ENCODE results near the gene PIGT.

The PIGT gene

DNA sequence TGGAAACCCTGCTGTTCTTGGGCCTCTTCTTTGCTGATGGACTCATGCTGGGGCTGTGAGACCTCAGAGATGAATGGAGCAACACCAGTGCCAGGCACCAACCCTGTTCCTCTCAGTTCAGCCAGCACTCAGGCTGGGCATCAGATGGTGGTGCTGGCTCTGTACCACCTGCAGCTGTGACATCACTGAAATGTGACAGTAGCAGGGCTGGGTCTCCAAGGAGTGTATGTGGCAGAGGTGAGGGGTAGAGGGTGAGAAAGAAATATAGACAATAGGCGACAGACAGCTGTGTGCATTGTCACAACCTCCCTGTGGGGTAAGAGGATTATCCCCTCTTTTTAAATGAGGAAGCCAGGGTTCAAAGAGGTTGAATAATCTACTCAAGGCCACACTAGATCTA is 37.8 kb upstream of the PIGT start, which contains the start of gene TP53TG5:
TSS of gene TP53TG5 (minus strand) at position 135 of the 400 bp plus-strand sequence. CDS start at position 46, 89 bp downstream.
- TF ChIP-seq, protein P1, sequence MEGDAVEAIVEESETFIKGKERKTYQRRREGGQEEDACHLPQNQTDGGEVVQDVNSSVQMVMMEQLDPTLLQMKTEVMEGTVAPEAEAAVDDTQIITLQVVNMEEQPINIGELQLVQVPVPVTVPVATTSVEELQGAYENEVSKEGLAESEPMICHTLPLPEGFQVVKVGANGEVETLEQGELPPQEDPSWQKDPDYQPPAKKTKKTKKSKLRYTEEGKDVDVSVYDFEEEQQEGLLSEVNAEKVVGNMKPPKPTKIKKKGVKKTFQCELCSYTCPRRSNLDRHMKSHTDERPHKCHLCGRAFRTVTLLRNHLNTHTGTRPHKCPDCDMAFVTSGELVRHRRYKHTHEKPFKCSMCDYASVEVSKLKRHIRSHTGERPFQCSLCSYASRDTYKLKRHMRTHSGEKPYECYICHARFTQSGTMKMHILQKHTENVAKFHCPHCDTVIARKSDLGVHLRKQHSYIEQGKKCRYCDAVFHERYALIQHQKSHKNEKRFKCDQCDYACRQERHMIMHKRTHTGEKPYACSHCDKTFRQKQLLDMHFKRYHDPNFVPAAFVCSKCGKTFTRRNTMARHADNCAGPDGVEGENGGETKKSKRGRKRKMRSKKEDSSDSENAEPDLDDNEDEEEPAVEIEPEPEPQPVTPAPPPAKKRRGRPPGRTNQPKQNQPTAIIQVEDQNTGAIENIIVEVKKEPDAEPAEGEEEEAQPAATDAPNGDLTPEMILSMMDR (IDR thresholded peaks at IDR 0.05; ENCODE audit: control insufficient read depth, insufficient read depth, low read depth, low read length, missing control alignments), result no peak
- H3K4me3 ChIP-seq (ENCODE audit: control insufficient read depth, low read depth, low read length), result no peak within 1 kb of the TSS
- DNase-seq (ENCODE audit: low read depth), result no peak

DNA sequence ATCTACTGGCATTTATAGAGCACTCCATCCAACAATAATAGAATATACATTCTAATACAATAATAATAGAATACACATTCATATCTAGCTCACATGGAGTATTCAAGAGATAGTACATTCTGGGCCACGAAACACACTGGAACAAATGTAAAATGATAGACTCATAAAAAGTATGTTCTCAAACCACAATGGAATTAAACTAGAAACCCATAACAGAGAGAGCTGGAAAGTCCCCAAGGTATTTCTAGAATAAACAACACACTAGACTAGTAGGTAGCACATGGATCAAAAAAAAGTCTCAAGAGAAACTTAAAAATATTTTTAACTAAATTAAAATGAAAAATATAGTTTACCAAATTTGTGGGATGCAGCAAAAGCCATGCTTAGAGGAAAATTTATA is 28.7 kb upstream of the PIGT start:
- no peak overlapping the region for H3K4me3 ChIP-seq (ENCODE audit: control insufficient read depth, low read depth, low read length)
- TF ChIP-seq, protein P1 (IDR thresholded peaks at IDR 0.05; ENCODE audit: control insufficient read depth, insufficient read depth, low read depth, low read length, missing control alignments), result no peak

DNA sequence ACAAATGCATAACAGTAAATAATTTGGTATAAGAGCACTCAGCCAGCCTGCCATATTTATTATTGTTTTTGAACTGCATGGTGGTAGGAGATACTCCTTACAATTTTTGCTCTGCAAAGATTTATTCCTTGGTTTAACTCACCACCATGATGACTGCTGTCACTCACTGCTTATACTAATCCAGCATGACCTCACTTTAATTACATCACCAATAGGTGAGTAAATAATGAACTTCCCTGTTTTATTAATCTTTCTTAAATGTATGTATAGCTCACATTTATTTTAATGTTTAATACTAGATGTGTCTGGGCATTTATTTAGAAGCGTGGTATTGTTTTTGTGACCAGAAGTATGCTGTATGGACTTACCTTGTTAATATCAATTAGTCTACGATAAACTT is 25.0 kb upstream of the PIGT start:
- H3K4me3 ChIP-seq (ENCODE audit: control insufficient read depth, low read depth, low read length), result no peak overlapping the region
- TF ChIP-seq, protein P1 (IDR thresholded peaks at IDR 0.05; ENCODE audit: control insufficient read depth, insufficient read depth, low read depth, low read length, missing control alignments), result no peak
- no peak for DNase-seq (ENCODE audit: low read depth)

More for the DNA sequence above, 28.7 kb upstream of the PIGT start:
- DNase-seq (ENCODE audit: low read depth), result no peak

DNA sequence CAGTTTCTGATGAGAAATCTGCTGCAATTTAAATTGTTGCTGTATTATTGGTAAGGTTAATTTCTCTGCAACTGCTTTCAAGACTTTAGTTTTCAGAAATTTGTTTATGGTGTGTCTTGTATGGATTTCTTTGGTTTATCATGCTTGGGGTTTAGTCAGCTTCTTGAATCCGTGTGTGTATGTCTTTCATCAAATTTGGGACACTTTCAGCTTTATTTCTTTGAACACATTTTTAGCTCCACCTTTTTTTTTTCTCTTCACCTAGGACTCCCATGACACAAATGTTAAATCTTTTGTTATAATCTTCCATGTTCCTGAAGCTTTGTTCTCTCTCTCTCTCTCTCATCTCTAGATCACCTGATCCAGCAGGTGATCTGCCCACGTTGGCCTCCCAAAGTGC is 24.4 kb upstream of the PIGT start:
- DNase-seq (ENCODE audit: low read depth), result no peak
- TF ChIP-seq, protein P1 (IDR thresholded peaks at IDR 0.05; ENCODE audit: control insufficient read depth, insufficient read depth, low read depth, low read length, missing control alignments), result no peak
- H3K4me3 ChIP-seq (ENCODE audit: control insufficient read depth, low read depth, low read length), result no peak overlapping the region

DNA sequence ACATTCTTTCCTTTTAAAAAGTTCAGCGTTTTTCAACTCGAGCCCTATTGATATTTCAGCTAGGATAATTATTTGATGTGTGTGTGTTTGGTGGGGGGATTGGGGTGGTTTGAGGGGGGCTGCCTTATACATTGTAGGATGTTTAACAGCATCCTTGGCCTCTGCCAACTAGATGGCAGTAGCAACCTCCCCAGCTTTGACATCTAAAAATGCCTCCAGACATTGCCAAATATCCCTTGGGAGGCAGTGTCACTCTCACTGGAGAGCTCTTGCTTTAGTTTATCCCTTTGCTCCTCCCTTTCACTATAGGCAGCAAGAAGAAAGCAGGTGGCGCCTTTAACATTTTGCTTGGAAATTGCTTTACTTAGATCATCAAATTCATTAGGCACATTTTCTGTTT is 23.2 kb upstream of the PIGT start:
- DNase-seq (ENCODE audit: low read depth), result no peak

DNA sequence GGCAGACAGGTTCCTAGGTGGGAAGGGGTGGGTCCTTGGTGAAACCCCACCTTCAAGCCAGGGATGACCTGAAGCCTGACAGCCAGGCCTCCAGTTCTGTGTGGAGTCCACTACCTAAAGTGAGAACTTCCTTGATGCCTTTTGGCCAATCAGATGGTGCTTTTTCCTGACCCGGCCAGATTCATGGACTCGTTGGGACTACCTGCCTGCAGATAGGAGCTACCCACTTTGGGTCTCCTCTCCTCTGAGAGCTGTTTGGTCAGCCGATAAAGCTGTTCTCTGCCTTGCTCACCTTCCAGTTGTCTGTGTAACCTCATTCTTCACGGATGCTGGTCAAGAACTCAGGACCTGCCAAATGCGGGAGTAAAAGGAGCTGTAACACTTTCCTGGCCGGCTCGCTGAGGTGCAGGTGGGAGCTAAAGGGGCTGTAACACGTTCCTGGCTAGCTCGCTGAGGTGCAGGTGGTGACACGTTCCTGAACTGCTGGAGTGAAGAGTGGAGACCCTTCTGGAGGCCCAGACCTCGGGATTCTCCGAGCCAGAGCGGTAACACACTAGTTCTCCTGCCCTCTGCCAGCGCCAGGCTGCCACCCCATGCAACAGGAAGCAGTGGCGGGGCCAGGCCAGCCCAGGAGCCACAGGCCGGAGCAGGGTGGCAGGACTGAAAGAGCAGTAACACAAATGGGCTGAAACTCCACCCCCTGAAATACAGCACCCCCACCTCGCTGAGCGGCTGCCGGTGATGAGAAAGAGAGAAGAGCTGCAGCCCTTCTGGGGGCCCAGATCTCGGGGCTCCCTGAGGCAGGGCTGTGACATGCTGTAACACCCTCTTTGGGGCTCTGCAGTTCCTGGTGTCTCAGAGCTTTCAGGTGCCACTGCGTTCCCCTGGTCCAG is 21.5 kb upstream of the PIGT start:
- TF ChIP-seq, protein P1 (IDR thresholded peaks at IDR 0.05; ENCODE audit: control insufficient read depth, insufficient read depth, low read depth, low read length, missing control alignments), result no peak
- DNase-seq (ENCODE audit: low read depth), result no peak

More for the DNA sequence above, 23.2 kb upstream of the PIGT start:
- TF ChIP-seq, protein P1 (IDR thresholded peaks at IDR 0.05; ENCODE audit: control insufficient read depth, insufficient read depth, low read depth, low read length, missing control alignments), result no peak
- H3K4me3 ChIP-seq (ENCODE audit: control insufficient read depth, low read depth, low read length), result no peak overlapping the region

More for the DNA sequence above, 21.5 kb upstream of the PIGT start:
- H3K4me3 ChIP-seq (ENCODE audit: control insufficient read depth, low read depth, low read length), result no peak overlapping the region
